Stimulated activated CD4-positive, alpha-beta T cell treated with anti-CD3 and anti-CD28 coated beads, Interleukin-2, amount 100 ng/mL, for 24 hours (primary cell): ENCODE results near the gene TMTC1.

Source experiments
- DNase-seq, 2 donors: peaks; one replicate each; pipeline ENCODE4 v3.0.0-alpha.2; 2020

Gene TMTC1

GRCh38 chr12:29738365-29738764, 45.4 kb downstream of the TMTC1 start:
- DNase-seq = no peak

- no peak for DNase-seq
Observed at GRCh38 chr12:29737644-29738043, 46.1 kb downstream of the TMTC1 start.

- DNase-seq = no peak
Observed at GRCh38 chr12:29735604-29736003, 48.1 kb downstream of the TMTC1 start.

- DNase-seq = no peak
Observed at GRCh38 chr12:29734734-29735133, 49.0 kb downstream of the TMTC1 start.

GRCh38 chr12:29734305-29734704, 49.4 kb downstream of the TMTC1 start:
- no peak for DNase-seq

GRCh38 chr12:29733501-29733900, 50.2 kb downstream of the TMTC1 start:
- DNase-seq = no peak

- no peak for DNase-seq
Observed at GRCh38 chr12:29733060-29733459, 50.7 kb downstream of the TMTC1 start.

- DNase-seq = no peak
Observed at GRCh38 chr12:29732593-29732992, 51.1 kb downstream of the TMTC1 start.

GRCh38 chr12:29732191-29732590, 51.6 kb downstream of the TMTC1 start:
- DNase-seq = no peak

GRCh38 chr12:29731591-29731990, 52.2 kb downstream of the TMTC1 start:
- DNase-seq = no peak

GRCh38 chr12:29730481-29730880, 53.3 kb downstream of the TMTC1 start:
- no peak for DNase-seq

- DNase-seq = no peak
Observed at GRCh38 chr12:29728030-29728429, 55.7 kb downstream of the TMTC1 start.

- no peak for DNase-seq
Observed at GRCh38 chr12:29726741-29727348, 56.9 kb downstream of the TMTC1 start.

- no peak for DNase-seq
Observed at GRCh38 chr12:29726321-29726692, 57.4 kb downstream of the TMTC1 start.

- DNase-seq = no peak
Observed at GRCh38 chr12:29725587-29726320, 58.0 kb downstream of the TMTC1 start.

- DNase-seq = no peak
Observed at GRCh38 chr12:29722164-29722563, 61.6 kb downstream of the TMTC1 start.

- no peak for DNase-seq
Observed at GRCh38 chr12:29719381-29719780, 64.4 kb downstream of the TMTC1 start.

GRCh38 chr12:29717540-29718100, 66.1 kb downstream of the TMTC1 start:
- DNase-seq = no peak

GRCh38 chr12:29714966-29715365, 68.8 kb downstream of the TMTC1 start:
- DNase-seq = no peak

GRCh38 chr12:29713729-29714128, 70.0 kb downstream of the TMTC1 start:
- no peak for DNase-seq

GRCh38 chr12:29711381-29711780, 72.4 kb downstream of the TMTC1 start:
- DNase-seq = no peak

- DNase-seq = no peak
Observed at GRCh38 chr12:29710104-29710503, 73.6 kb downstream of the TMTC1 start.

GRCh38 chr12:29709496-29710040, 74.2 kb downstream of the TMTC1 start:
- no peak for DNase-seq

GRCh38 chr12:29709054-29709453, 74.7 kb downstream of the TMTC1 start:
- DNase-seq = no peak
